Mesodermal cell (in vitro differentiated cells): ENCODE results near the gene GSE1.

ENCODE experiments used
- H3K27ac ChIP-seq: 2 replicates; pipeline ENCODE4 v1.7.0; 2013; ENCODE audit warnings: mild to moderate bottlenecking, low read depth, low read length, moderate library complexity; ENCODE audit not compliant: severe bottlenecking
- H3K36me3 ChIP-seq: 2 replicates; pipeline ENCODE4 v1.7.1; 2013; ENCODE audit warnings: mild to moderate bottlenecking, low read length, moderate library complexity; ENCODE audit not compliant: control insufficient read depth, insufficient read depth
- H3K4me1 ChIP-seq: one replicate; pipeline ENCODE4 v1.7.1; 2013; ENCODE audit warnings: mild to moderate bottlenecking, low read length; ENCODE audit not compliant: insufficient read depth, control insufficient read depth, poor library complexity, severe bottlenecking
- H3K4me3 ChIP-seq: 2 replicates; pipeline ENCODE4 v1.7.0; 2013; ENCODE audit warnings: low read length, control low read depth, mild to moderate bottlenecking; ENCODE audit not compliant: insufficient read depth, poor library complexity, severe bottlenecking; ENCODE audit errors: extremely low read depth
- H3K9me3 ChIP-seq: 2 replicates; pipeline ENCODE4 v1.7.1; 2013; ENCODE audit warnings: mild to moderate bottlenecking, low read length, moderate library complexity; ENCODE audit not compliant: control insufficient read depth
- WGBS, 2 experiments: methylation state at CpG; one replicate each; pipeline ENCODE4 v1.1.5; 2013; ENCODE audit warnings: missing lambda C conversion rate in 2 of 2; ENCODE audit not compliant: insufficient coverage in 2 of 2; 5-methylcytosine and 5-hydroxymethylcytosine counted together

The GSE1 gene

DNA sequence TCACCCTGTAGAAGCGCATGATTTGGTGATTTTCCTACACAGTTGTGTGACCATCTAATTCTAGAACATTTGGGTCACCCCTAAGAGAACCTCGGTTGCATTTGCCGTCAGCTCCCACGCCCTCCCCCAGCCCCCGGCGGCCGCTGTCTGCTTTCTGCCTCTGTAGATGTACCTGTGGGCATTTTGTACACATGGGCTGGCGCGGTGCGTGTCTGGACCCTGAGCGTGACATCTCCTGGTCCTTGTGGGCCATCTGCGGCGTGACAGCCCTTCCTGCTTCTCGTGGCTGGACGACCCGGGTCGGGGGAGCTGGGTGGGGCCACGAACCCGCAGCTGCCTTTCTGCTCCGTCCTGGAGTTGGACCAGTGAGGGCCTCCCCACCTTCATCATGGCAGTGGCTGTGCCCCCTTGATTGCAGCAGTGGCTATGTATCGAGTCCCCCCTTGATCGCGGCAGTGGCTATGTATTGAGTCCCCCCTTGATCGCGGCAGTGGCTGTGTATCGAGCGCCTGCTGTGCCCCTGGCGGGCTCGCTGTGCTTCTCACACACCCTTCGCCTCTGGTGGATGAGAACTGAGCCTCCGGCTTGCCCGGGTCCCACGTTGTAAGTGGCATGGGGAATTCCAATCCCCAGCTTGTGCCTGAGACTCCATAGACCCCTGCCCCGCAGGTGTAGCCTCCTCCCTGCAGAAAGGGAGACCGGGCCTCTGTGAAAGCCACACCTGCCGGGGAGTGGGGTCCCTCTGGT, 24.1 kb downstream of the GSE1 start:
- H3K4me3 ChIP-seq = no peak overlapping the region
- peaks cover 6% of the 10 kb centered on the region for H3K4me1 ChIP-seq
- no peaks in the 10 kb centered on the region for H3K9me3 ChIP-seq
- no peaks in the 10 kb centered on the region for H3K36me3 ChIP-seq
- 93 to 96% methylated on average over 29 to 31 of the region's 36 CpGs for WGBS, 2 experiments
- no peak overlapping the region for H3K27ac ChIP-seq

DNA sequence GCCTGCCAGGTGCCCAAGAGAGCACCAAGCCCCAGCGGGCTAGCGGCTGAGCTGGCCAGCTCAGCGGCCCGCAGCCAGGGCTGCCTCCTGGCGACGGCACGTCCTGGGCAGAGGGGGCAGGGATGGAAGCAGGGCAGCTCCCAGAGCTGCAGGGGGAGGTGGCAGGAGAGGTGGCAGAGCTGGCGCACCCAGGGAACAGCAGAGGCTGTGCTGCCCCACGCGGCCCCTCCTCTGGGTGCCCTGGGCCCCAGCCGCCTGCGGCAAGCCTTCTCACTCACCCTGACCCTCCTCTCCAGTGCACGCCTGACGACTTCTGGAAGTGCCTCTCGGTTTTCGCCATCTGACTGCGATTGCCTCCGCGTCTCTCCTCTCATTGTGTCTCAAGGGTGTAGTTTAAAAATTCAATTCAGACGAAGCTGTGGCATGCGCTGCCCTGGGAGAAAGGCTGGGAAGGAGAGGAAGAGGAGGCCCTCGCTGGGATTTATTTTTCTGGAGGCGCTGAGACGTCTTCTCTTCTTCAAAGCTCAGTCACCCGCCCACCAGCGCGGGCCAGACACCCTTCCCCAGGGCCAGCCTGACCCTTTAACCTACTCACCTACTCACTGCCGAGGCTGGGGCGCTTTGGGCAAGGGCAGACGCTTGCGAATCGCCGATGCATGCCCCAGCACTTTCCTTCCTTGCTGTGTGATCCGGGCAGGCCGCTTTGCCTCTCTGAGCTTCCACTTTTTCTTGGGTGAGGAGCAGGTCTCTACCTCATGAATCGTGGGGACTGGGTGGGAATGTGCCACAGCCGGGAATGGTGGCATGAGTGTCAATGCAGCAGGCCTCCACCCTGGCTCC, 24.9 kb downstream of the GSE1 start:
- H3K36me3 ChIP-seq = no peaks in the 10 kb centered on the region
- no peak overlapping the region for H3K4me3 ChIP-seq
- WGBS, 2 experiments = 90 to 95% methylated on average over 16 to 24 of the region's 37 CpGs
- peaks cover 6% of the 10 kb centered on the region for H3K4me1 ChIP-seq
- no peak overlapping the region for H3K27ac ChIP-seq
- no peaks in the 10 kb centered on the region for H3K9me3 ChIP-seq

DNA sequence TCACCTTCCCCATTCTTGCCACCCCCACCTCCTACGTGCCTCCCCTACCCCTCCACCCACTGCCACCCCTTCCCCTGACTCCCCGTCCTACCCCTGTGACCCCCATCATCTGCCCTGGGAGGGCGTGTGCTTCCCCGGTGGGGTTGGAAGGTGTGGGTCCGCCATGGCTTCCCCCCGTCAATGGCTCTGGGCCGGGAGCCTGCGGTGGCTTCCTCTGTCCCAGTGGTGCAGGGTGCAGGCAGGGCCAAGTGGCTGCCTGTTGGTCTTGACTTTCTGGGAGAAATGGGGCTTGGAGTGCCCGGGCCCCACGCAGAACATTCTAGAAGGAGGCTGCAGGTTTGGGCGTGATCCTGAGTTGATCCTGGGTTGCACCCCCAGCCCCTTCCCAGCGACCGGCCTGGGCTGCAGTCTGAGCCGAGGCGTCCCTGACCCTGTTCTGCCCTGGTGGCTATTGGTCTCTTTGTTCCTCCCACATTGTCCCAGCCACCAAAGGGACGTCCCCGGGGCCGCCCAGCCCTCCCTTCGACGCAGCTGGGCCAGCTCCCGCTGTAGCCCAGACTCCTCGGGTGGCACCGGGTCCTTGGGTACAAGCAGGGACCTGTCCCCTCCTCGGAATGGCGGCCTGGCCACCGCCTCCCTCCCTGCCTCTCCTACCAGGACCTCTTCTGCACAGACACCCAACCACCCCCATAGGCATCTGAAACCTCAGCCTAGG, 25.7 kb downstream of the GSE1 start:
- Histone ChIP-seq H3K4me1 (peaks cover 6% of the 10 kb centered on the region), H3K36me3 (no peaks in the 10 kb centered on the region), H3K27ac (no peak overlapping the region), H3K9me3 (no peaks in the 10 kb centered on the region), H3K4me3 (no peak overlapping the region)
- WGBS, 2 experiments = 93 to 96% methylated on average over 18 to 19 of the region's 26 CpGs

DNA sequence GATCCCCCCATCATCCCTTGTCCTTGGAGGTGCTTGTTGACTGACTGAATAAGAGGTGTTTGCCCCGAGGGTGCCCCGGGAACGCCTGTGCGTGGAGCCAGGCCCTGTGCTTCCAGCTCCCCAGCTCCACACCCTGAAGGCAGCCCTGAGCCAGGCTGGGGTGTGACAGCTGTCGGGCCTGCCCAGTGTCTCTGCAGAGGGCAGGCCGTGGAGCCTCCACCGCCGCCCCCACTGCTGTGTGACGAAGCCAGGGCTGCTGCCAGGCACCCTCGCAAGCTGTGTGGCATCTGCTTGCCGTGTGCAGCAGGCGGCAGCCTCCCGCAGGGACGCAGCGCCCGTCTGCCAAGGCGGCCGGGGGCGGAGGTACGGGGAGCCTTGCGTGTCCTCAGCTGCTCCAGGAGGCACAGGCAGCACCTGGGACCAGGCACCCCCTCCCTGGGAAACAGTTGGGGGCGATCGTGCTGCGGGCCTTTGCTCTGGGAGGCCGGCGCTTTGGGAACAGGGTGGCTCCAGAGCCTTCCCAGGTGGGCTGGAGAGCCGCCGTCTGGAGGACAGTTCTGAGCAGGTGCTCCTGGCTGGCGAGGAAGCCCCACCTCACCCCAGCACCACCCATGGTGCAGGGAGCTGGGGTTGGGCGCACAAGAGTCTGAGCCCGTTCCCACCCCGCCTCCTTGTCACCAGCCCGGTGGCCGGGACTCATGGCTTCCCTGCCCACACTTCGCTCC, 26.6 kb downstream of the GSE1 start:
- Histone ChIP-seq H3K4me1 (peaks cover 6% of the 10 kb centered on the region), H3K9me3 (no peaks in the 10 kb centered on the region), H3K4me3 (no peak overlapping the region), H3K36me3 (no peaks in the 10 kb centered on the region), H3K27ac (no peak overlapping the region)
- 94 to 96% methylated on average over 25 to 35 of the region's 35 CpGs for WGBS, 2 experiments

DNA sequence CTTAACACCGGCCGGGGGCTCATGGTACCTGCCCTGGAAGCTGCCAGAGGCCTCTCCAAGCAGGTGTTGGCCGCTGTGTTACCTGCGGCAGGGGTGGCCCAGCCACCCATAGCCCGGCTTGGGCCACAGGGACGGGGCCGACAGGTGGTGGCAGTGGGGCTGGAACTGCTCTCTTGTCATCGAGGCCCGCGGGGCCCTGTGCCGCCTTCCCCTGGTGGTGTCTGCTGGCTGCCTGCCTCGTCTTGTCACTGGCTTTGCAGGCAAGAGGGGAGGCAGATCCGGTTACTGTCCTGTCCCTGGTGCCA, 27.1 kb downstream of the GSE1 start:
- no peak overlapping the region for H3K27ac ChIP-seq
- no peak overlapping the region for H3K4me3 ChIP-seq
- peaks cover 6% of the 10 kb centered on the region for H3K4me1 ChIP-seq
- 91 to 96% methylated on average over 12 to 13 of the region's 13 CpGs for WGBS, 2 experiments
- H3K9me3 ChIP-seq = no peaks in the 10 kb centered on the region
- H3K36me3 ChIP-seq = no peaks in the 10 kb centered on the region

DNA sequence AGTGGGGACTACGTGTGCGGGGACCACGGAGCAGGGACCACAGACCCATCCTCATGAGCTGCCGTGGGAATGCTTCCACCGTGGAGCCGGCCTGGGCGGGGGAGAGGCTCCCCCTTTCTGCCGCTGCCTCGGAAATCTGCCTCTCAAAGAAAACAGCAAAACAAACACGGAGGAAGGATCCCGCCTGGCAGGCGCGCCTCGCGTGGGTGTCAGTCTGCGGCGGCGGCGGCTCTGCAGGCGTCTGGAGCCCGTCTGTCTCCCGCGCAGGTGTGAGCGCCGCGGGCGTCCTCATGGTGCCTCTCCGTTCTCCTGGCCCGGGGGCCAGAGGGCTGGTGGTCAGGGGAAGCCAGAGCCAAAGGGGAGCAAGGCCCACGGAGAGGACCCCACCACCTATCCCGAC, 27.5 kb downstream of the GSE1 start:
- 95% methylated on average over 27 to 31 of the region's 31 CpGs for WGBS, 2 experiments
- no peak overlapping the region for H3K27ac ChIP-seq
- H3K36me3 ChIP-seq = no peaks in the 10 kb centered on the region

DNA sequence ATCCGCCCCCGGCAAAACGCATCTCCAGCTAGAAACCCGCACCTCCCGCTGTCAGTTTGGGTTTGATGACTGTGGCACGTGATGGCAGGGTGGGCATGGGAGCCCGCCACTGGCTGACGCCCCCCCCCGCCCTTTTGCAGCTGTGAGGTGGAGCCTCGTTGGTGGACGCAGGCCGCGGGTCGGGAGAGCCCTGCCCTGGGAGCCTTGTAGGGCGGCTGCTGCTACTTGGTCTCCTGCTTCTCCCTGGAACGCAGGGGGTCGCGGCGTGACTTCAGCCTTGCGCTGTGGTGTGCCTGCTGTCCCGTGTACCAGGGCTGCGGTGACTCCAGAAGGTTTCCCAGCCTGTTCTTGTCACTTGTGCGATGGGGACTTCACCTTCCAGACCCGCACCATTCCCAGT, 28.2 kb downstream of the GSE1 start:
- Histone ChIP-seq H3K27ac (no peak overlapping the region), H3K4me3 (no peak overlapping the region), H3K4me1 (peaks cover 6% of the 10 kb centered on the region), H3K36me3 (no peaks in the 10 kb centered on the region), H3K9me3 (no peaks in the 10 kb centered on the region)
- WGBS, 2 experiments = 90 to 96% methylated on average over 21 to 23 of the region's 24 CpGs

More for the DNA sequence above, 27.5 kb downstream of the GSE1 start:
- H3K9me3 ChIP-seq = no peaks in the 10 kb centered on the region
- H3K4me1 ChIP-seq = peaks cover 6% of the 10 kb centered on the region
- no peak overlapping the region for H3K4me3 ChIP-seq

DNA sequence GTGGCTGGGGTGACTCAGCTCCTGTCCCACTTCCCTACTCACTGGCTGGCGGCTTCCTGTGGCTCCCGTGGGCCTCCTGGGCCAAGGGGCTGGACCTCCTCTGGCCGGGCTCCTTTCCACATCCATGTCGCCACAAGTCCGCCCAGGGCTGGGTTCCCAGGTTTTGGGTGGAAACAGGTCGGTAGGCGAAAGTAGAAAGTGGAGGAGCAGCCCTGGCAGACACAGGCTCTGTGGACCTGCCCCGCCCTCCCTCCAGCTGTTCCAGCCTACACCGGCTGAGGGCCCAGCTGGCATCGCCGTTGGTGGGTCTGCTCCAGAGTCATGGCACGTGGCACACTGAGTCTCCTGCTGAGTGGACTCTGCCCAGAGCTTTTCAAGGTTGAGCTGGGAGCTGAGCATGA, 28.7 kb downstream of the GSE1 start:
- Histone ChIP-seq H3K9me3 (no peaks in the 10 kb centered on the region), H3K27ac (no peak overlapping the region), H3K4me3 (no peak overlapping the region), H3K4me1 (peaks cover 6% of the 10 kb centered on the region), H3K36me3 (no peaks in the 10 kb centered on the region)
- 94 to 96% methylated on average over 11 to 12 of the region's 12 CpGs for WGBS, 2 experiments

DNA sequence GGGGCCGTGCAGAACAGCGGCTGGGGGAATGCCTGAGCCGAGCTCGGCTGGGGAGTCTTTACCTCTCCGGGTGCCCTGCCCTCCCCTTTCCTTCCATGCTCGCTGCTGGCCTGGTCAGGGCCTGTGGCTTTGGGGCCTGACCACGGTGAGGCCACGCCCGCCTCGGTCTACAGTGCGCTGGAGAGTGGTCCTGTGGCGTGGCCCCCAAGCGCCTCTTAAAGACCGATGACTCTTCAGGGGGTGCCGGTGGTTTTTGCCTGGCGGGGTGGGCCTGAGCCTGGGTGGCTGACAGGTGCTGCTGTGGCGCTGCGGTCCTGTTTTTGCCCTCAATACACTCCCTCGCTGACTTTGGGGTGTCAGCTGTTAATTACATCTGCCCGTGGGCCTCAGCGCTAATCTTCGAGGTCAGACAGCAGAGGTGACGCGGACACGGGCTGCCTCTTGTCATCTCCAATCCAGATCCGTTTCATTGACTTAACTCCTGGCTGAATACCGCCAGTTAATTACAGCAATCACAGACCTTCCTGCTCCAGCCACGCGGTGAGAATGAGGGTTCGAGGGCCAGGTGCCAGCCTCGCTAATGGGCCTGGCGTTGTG, 29.7 kb downstream of the GSE1 start:
- H3K36me3 ChIP-seq = no peaks in the 10 kb centered on the region
- no peaks in the 10 kb centered on the region for H3K9me3 ChIP-seq
- 97% methylated on average over 25 to 28 of the region's 32 CpGs for whole genome bisulfite sequencing, 2 experiments
- no peak overlapping the region for H3K27ac ChIP-seq
- H3K4me1 ChIP-seq = peaks cover 6% of the 10 kb centered on the region
- H3K4me3 ChIP-seq = no peak overlapping the region

DNA sequence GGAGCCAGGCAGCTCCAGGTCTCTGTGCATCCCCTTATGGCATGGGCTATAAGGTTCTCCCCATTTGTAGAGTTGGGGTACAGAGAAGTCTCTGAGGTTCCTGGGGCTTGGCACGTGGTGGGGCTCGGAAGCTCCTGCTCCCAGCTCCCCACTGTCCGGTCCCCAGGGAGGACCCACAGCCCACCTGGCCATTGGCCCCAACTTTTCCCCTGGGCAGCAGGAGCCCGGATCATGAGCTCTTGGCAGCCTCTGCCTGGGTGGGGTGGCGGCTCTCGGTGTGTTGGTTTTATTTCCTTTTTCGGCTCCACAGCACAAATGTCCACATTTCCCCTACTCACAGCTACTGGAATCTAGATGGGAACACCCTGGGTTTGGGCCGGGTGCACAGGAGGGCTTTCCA, 30.5 kb downstream of the GSE1 start:
- Histone ChIP-seq H3K4me3 (no peak overlapping the region), H3K36me3 (no peaks in the 10 kb centered on the region), H3K9me3 (no peaks in the 10 kb centered on the region), H3K27ac (no peak overlapping the region), H3K4me1 (peaks cover 6% of the 10 kb centered on the region)
- WGBS, 2 experiments = 97 to 98% methylated on average over 6 to 7 of the region's 8 CpGs
